HepG2 (cell line): ENCODE results near the gene BRD3.

Experiments
- ASH2L ChIP-seq: fragments of 300-600, 200-600 bp; sonication (generic); IDR thresholded peaks from 2 replicates; pipeline ENCODE4 v1.7.0; 2017; ENCODE audit warnings: low read depth, mild to moderate bottlenecking, moderate library complexity, mixed read lengths, low read length; ENCODE audit not compliant: insufficient read length
- BRCA1 ChIP-seq: sonication (generic); formaldehyde crosslinking; IDR thresholded peaks from 2 replicates; pipeline ENCODE4 v1.4.0; 2020; ENCODE audit warnings: missing genetic modification reagents
- FOXA1 ChIP-seq, 2 experiments: fragments of 450-650 bp in 1 of 2; sonication (generic) in 1 of 2; formaldehyde crosslinking in 1 of 2; IDR thresholded peaks; 2 replicates each; pipeline versions ENCODE4 v1.4.0 to v1.6.1; 2016 to 2020; ENCODE audit warnings: missing genetic modification reagents in 1 of 2
- KDM5A ChIP-seq: fragments of 200-600 bp; sonication (generic); IDR thresholded peaks from 2 replicates; pipeline ENCODE4 v1.7.0; 2018; ENCODE audit warnings: antibody characterized with exemption, mild to moderate bottlenecking, low read length, borderline replicate concordance
- PLRG1 ChIP-seq: fragments of 450-650 bp; conservative IDR thresholded peaks from 2 replicates; pipeline ENCODE4 v1.6.1; 2016
- SIN3A ChIP-seq: IDR thresholded peaks from 2 replicates; pipeline ENCODE4 v1.6.1; 2011; ENCODE audit warnings: low read depth, mild to moderate bottlenecking, control low read depth, low read length, borderline replicate concordance
- ZNF230 ChIP-seq: sonication (generic); formaldehyde crosslinking; IDR thresholded peaks from 2 replicates; pipeline ENCODE4 v1.4.0; 2020; ENCODE audit warnings: mild to moderate bottlenecking, missing genetic modification reagents
- TF ChIP-seq, protein P1 (sequence below): sonication (generic); formaldehyde crosslinking; IDR thresholded peaks from 2 replicates; pipeline ENCODE4 v1.5.0; 2020; ENCODE audit warnings: mild to moderate bottlenecking, missing genetic modification reagents, moderate library complexity
- TF ChIP-seq, protein P2 (sequence below): sonication (generic); formaldehyde crosslinking; IDR thresholded peaks from 2 replicates; pipeline ENCODE4 v1.8.1; 2023; ENCODE audit warnings: missing genetic modification reagents, inconsistent platforms, borderline replicate concordance
- TF ChIP-seq, protein P3 (sequence below): sonication (generic); formaldehyde crosslinking; conservative IDR thresholded peaks from 2 replicates; pipeline ENCODE4 v1.8.0; 2022; ENCODE audit warnings: low read depth, missing genetic modification reagents

DNA sequence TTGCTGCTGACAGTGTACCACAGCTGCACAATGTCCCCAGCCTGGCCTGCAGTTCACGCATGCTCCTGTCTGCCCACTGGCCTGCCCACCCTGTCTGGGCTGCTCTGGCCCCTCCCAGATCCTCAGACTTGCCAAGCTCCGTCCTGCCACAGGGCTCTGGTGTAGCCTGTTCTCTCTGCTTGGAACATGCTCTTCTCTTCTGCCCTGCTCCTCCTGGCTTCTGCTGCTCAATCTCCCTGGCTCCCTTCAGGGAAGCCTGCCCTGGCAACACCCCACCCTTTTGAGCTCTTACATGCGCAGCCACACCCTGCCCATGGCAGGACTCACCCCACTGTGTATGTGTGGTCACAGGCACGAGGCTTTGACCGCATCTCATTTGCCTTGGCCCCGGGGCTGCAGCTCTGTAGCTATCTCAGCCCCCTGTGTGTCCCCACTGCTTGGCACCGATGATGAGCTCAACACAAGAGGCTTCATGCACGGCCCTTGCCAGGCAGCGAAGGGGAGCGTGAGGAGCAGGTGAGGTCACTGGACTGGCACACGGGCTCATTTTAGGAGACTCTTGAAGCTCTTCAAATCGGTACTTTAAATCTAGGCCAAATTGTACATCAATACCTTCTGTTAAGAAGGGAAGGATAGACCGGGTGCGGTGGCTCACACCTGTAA is 20.4 kb upstream of the BRD3 start:
- TF ChIP-seq PLRG1 (no peak), ASH2L (no peak), BRCA1 (CRISPR knock-in tag) (no peak), KDM5A (no peak), SIN3A (no peak), FOXA1 (IDR thresholded peaks at IDR 0.05) (no peak), FOXA1 (CRISPR knock-in tag; IDR thresholded peaks at IDR 0.05) (no peak), ZNF230 (CRISPR knock-in tag) (no peak)
- TF ChIP-seq, protein P1, sequence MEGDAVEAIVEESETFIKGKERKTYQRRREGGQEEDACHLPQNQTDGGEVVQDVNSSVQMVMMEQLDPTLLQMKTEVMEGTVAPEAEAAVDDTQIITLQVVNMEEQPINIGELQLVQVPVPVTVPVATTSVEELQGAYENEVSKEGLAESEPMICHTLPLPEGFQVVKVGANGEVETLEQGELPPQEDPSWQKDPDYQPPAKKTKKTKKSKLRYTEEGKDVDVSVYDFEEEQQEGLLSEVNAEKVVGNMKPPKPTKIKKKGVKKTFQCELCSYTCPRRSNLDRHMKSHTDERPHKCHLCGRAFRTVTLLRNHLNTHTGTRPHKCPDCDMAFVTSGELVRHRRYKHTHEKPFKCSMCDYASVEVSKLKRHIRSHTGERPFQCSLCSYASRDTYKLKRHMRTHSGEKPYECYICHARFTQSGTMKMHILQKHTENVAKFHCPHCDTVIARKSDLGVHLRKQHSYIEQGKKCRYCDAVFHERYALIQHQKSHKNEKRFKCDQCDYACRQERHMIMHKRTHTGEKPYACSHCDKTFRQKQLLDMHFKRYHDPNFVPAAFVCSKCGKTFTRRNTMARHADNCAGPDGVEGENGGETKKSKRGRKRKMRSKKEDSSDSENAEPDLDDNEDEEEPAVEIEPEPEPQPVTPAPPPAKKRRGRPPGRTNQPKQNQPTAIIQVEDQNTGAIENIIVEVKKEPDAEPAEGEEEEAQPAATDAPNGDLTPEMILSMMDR = no peak
- TF ChIP-seq, protein P2, sequence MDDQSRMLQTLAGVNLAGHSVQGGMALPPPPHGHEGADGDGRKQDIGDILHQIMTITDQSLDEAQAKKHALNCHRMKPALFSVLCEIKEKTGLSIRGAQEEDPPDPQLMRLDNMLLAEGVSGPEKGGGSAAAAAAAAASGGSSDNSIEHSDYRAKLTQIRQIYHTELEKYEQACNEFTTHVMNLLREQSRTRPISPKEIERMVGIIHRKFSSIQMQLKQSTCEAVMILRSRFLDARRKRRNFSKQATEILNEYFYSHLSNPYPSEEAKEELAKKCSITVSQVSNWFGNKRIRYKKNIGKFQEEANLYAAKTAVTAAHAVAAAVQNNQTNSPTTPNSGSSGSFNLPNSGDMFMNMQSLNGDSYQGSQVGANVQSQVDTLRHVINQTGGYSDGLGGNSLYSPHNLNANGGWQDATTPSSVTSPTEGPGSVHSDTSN (CRISPR knock-in tag) = no peak
- TF ChIP-seq, protein P3, sequence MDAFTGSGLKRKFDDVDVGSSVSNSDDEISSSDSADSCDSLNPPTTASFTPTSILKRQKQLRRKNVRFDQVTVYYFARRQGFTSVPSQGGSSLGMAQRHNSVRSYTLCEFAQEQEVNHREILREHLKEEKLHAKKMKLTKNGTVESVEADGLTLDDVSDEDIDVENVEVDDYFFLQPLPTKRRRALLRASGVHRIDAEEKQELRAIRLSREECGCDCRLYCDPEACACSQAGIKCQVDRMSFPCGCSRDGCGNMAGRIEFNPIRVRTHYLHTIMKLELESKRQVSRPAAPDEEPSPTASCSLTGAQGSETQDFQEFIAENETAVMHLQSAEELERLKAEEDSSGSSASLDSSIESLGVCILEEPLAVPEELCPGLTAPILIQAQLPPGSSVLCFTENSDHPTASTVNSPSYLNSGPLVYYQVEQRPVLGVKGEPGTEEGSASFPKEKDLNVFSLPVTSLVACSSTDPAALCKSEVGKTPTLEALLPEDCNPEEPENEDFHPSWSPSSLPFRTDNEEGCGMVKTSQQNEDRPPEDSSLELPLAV (CRISPR knock-in tag) = no peak
